ENCODE measurements around the gene RAD51B.

DNA sequence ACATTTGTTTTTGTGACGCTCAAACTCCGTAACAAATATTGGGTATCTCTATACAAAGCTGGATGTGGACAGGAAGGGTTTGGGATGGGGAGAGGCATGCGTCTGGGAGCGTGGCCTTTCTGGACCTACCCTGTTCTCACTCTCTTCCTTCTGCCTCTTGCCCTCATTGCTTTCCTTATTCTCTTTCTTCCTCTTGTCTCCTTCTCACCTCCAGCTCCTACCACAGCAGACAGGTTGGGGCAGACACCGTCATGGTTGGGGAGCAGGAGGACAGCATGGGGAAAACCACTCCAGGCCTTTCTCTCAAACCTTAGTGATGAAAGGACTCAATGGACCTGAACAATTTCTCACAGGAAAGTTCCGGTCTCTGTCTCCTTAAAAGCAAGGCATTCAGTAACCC, 465.3 kb downstream of the RAD51B start:
- TF ChIP-seq, protein P1, sequence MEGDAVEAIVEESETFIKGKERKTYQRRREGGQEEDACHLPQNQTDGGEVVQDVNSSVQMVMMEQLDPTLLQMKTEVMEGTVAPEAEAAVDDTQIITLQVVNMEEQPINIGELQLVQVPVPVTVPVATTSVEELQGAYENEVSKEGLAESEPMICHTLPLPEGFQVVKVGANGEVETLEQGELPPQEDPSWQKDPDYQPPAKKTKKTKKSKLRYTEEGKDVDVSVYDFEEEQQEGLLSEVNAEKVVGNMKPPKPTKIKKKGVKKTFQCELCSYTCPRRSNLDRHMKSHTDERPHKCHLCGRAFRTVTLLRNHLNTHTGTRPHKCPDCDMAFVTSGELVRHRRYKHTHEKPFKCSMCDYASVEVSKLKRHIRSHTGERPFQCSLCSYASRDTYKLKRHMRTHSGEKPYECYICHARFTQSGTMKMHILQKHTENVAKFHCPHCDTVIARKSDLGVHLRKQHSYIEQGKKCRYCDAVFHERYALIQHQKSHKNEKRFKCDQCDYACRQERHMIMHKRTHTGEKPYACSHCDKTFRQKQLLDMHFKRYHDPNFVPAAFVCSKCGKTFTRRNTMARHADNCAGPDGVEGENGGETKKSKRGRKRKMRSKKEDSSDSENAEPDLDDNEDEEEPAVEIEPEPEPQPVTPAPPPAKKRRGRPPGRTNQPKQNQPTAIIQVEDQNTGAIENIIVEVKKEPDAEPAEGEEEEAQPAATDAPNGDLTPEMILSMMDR (IDR thresholded peaks at IDR 0.05): no peak
- no peak for TF ChIP-seq POLR2A (IDR thresholded peaks at IDR 0.05)

Measured in thyroid gland (tissue), 4 donors.